NCI-H1092 (cell line): Measurements from ENCODE around the gene HAGHL.

Source experiments
- DNase-seq: peaks from one replicate; lab custom pipeline; 2025; lab: John Stamatoyannopoulos, UW

Gene HAGHL

DNA sequence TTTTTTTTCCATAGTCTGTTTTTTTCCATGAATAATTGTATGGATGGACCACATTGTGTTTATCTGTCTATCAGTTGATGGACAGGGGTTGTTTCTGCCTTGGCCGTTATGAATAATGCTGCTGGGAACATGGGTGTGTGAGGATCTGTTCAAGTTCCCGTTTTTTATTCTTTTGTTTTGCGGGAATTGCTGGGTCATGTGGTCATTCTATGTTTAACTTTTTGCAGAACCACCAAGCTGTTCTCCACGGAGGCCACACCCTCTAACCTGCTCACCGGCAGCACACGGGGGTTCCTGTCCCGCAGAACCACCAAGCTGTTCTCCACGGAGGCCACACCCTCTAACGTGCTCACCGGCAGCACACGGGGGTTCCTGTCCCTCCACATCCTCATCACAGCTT, 27.8 kb downstream of the HAGHL start:
- DNase-seq = no peak

DNA sequence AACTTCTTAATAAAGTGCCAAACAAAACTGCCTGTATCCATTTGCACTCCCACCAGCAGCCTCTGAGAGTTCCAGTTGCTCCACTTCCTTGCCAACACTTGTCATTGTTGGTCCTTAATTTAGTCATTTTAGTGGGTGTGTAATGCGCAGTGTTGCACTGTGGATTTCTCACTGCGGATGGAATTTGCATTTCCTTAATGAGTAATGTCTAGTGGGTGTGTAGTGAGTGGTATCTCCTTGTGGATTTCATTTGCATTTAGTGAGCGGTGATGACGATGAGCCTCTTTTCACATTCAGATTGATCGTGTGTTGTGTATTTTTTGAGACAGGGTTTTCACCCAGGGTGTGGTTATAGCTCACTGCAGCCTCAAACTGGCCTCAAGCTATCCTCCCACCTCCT, 29.5 kb downstream of the HAGHL start:
- DNase-seq = no peak

DNA sequence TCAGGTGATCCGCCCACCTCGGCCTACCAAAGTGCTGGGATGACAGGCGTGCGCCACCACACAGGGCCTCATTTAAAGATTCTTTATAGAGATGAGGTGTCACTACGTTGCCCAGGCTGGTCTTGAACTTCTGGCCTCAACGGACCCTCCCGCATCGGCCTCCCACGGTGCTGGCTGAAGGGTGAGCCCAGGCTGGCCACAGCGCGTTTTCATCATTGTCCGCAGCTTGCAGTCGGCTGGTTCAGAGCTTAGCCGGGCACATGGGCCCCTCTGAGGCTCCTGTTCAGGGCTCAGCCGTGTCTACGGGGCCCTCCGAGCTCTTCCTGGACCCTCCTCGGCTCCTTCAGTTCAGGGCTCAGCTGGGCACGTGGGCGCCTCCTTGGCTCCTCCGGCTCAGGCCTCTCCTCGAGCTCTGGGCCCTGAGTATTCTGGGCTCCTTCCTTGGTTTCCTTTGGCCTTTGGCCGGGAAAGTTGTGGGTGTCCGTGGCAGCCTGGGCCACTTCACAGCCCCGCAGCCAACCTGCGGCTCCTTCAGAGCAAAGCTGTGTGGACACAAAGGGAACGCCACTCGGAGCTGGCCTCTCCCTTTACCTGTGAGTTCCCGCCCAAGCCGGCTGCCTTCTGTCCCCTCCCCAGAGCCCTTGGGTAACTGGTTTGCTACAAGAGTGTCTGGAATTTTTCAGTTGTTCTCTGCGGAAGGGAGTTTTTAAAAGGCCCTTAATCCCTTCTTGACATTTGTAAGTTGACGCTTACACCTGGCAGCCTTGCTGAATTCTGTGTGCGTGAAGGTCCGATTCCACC, 32.4 kb downstream of the HAGHL start:
- DNase-seq = no peak

DNA sequence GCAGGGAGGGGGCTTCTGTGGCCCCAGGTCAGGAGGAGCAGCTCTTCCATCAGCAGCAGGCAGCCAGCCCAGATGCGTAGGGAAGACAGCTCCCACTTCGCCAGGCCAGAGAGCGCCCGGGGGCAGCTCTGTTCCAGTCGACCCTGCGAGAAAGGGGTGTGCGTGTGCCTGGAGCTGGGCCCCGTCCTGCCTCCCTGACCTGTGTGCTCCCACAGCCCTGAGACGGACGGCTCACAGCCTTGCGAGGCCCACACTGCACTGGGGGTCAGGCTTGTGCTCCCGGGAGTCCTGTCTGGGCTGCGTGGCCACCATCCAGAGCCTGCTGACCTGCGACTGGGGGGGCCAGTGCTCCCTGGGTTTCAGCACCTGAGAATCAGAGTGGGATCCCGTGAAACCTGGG, 33.2 kb downstream of the HAGHL start:
- DNase-seq = no peak

DNA sequence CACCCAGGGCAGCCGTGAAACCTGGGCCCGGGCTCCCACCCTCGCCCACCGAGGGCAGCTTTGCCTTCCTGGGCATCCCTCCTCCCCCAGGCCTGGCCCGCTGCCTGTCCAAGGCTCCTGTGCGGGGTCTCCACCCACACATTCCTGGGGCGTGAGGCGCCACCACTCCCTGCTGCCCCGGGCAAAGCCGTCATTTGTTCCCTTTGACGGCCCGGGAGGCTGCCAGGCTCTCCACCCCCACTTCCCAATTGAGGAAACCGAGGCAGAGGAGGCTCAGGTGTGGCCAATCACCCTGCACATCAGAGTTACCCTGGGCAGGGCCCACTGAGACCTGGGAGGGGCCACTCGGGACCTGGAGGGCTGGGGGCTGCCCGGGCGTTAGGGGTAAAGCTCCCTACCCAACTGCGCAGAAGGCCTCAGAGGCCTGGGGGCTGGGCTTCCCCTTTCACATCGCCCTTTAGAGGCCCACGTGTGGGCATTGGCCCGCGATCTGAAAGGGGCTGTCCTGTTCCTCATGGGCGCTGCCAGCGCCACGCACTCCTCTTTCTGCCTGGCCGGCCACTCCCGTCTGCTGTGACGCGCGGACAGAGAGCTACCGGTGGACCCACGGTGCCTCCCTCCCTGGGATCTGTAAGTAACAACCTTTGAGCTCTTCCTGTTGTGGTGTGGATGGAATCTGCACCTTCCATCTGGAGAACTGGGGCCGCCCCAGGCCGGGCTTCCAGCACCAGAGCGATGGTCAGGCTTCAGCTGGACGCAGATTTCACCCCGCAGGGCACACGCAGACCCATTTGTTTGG, 33.8 kb downstream of the HAGHL start, which contains the start of gene MSLN:
MSLN (plus strand) TSS at position 190 of the 799 bp plus-strand sequence. CDS start 1,947 bp downstream, outside the sequence.
- DNase-seq = no peak

DNA sequence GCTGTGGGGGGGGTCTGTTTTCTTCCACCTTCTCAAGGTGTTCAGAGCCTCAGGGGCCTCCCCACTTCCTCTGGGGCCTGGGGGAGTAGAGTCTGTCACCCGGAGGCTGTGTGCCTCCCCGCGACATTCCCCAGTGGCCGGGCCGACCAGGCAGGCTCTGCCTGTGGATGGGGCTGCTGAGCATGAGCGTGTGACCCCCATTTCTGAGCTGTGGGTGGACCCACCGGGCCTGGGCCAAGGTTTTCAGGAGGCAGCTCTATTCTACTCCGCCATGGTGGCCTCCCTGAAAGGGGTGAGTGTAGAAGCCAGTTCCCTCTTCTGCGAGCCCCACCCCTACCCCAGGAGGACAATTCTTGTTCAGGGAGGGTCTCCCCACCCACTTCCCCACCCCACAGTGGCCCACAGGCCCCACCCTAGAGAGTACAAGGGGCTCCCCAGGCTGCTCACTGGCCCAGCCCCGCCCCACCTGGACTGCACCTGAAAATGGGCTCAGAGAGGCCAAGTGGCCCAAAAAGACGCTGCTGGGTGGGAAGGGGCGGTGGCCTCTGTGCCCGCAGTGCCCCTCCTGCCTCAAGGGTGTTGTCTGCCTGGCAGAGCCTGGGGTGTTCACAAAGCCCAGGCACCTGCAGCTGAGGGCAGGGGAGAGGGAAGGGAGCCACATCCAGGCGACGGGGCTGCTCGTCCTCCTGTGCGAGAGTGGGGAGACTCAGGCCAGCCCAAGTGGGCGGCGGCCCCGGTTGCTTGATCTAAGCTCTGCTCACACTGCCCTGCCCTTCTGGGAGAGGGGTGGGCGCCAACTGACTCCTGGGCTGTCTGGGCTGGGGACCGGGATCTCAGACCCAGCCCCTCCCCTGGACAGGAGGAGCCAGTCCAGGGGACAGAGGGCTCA, 35.0 kb downstream of the HAGHL start:
- DNase-seq = no peak

DNA sequence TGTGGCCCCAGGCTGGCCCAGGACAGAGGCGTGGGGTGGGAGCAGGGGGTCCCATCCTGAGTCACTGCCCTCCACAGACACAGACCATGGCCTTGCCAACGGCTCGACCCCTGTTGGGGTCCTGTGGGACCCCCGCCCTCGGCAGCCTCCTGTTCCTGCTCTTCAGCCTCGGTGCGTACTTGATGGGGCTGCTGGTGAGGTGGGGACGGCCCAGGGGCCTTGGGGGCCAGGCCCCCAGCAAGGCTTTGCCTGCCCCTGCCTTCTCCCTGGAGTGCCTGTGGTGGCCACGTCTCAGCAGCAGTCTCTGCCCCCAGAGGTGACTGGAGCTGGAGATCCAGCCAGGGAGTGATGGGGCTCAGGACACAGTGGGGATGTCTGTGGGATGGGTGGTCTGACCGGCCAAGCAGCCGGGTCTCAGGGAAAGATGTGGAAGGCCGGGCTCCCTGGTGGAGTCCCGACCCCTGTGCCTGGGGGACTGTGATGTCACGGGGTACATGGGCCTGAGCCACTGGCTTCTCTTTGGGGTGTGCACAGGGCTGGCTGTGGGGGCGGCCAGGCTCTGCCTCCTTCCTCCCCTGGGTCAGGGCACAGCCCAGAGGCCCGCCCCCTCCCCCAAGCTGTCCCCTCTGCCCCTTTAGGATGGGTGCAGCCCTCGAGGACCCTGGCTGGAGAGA, 35.8 kb downstream of the HAGHL start:
- no peak for DNase-seq

DNA sequence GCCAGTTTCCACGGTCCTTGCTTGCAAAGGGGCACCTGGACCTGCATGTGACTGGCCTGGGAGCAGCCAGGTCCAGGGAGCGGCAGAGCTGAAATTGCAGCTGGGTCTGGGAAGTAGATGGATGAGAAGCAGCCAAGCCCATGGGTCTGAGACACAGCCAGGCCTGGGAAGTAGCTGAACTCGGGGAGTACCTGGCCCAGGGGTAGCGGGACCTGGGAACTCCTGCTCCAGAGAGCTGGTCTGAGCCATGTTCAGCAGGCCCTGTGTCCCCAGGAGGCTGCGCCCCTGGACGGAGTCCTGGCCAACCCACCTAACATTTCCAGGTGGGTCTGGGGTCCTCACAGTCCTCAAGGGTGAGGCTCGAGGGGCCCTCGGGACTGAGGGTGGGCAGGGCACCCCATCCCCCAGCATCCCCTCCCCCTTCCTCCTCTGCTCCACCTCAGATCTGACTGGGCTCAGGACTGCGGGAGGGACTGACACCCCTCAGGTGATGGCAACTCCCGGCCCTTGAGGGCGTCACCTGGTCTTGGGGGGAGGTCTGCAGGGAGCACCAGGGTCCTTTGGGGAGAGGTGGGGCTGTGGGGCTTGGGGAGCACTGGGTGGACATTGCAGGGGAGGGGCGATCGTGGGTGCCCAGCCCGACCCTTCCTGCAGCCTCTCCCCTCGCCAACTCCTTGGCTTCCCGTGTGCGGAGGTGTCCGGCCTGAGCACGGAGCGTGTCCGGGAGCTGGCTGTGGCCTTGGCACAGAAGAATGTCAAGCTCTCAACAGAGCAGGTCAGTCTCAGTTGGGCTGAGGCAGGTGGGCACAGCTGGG, 36.7 kb downstream of the HAGHL start:
- no peak for DNase-seq

DNA sequence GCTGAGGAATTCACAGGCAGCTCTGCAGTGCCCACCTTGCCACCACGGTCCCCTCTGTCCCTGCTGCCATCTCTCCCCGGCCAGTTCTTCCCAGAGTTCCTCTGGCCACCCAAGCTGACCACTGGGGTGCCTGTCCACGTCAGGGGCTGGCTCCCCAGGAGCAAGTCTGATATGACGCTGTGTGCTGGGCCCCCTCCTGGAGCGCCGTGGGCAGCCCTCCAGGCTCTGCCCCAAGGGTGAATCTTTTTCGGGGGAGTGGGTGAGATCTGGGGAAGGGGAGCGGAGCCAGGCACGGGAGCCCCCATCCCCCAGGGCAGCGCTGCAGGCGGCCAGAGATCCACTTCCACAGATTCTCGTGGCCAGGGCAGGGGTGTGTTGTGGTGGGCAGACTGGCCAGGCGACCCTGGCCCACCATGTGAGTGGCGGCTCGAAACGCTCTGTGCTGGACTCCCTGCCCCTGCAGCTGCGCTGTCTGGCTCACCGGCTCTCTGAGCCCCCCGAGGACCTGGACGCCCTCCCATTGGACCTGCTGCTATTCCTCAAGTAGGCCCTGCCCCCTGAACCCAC, 37.4 kb downstream of the HAGHL start:
- no peak for DNase-seq

DNA sequence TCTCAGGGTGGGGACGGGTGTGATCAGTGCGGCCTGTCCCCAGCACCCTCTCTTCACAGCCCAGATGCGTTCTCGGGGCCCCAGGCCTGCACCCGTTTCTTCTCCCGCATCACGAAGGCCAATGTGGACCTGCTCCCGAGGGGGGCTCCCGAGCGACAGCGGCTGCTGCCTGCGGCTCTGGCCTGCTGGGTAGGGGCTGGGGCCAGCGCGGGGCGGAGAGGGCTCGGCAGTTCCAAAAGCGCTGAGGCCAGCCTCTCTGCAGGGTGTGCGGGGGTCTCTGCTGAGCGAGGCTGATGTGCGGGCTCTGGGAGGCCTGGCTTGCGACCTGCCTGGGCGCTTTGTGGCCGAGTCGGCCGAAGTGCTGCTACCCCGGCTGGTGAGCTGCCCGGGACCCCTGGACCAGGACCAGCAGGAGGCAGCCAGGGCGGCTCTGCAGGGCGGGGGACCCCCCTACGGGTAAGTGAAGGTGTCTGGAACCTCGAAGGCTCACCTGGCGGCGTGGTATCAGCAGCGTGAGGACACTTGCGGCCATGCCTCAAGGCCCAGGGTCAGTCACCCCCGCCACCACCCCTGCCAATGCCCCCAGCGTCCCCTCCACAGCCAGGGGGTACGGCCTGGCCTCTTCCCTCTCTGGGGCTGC, 38.1 kb downstream of the HAGHL start:
- no peak for DNase-seq

DNA sequence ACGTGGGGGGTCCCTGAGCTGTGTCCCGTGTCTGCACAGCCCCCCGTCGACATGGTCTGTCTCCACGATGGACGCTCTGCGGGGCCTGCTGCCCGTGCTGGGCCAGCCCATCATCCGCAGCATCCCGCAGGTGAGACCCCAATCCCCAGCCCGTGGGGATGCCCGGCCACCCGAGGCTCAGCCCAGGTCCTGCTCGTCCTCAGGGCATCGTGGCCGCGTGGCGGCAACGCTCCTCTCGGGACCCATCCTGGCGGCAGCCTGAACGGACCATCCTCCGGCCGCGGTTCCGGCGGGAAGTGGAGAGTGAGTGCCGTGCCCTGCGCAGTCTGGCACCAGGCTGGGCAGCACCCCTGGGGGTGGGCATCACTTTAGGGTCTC, 38.6 kb downstream of the HAGHL start:
- no peak for DNase-seq

DNA sequence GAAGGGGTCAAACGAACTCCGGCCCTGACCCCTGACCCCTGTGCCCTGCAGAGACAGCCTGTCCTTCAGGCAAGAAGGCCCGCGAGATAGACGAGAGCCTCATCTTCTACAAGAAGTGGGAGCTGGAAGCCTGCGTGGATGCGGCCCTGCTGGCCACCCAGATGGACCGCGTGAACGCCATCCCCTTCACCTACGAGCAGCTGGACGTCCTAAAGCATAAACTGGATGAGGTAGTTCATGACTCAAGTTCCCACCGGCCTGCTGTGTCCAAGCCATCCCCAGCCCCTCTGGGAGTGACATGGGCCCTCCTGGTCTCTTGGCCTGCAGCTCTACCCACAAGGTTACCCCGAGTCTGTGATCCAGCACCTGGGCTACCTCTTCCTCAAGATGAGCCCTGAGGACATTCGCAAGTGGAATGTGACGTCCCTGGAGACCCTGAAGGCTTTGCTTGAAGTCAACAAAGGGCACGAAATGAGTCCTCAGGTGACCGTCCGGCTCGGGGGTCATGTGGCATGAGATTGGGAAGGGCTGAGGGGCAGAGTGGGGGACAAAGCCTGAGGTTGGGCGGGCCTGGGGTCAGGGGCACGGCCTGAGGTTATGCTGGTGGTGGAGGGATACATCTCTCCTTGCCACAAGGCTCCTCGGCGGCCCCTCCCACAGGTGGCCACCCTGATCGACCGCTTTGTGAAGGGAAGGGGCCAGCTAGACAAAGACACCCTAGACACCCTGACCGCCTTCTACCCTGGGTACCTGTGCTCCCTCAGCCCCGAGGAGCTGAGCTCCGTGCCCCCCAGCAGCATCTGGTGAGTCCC, 39.3 kb downstream of the HAGHL start:
- no peak for DNase-seq

DNA sequence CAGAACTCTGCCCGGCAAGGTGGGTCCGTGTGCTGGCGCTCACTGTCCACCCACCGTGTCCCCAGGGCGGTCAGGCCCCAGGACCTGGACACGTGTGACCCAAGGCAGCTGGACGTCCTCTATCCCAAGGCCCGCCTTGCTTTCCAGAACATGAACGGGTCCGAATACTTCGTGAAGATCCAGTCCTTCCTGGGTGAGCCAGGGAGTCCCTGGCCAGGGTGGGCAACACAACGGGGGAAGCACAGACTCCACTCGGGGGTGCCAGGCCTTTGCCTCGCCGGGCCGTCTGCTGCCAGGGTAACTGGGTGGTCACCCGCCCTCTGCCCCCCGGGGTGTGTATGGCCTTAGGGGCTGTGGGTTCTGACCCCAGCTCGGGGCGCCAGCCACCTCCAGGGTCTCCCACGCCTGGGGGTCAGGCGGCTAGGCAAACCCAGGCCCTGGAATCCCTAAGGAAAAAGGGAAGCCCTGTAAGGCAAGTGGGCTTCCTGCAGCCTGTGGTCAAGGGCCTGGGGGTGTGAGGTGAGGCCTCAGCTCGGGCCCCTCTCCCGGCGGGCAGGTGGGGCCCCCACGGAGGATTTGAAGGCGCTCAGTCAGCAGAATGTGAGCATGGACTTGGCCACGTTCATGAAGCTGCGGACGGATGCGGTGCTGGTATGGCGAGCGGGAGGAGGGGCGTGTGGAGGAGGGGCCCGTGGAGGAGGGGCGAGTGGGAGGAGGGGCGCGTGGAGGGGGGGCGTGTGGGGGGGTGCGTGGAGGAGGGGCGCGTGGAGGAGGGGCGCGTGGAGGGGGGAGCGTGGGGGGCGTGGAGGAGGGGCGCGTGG, 40.1 kb downstream of the HAGHL start:
- DNase-seq = no peak

DNA sequence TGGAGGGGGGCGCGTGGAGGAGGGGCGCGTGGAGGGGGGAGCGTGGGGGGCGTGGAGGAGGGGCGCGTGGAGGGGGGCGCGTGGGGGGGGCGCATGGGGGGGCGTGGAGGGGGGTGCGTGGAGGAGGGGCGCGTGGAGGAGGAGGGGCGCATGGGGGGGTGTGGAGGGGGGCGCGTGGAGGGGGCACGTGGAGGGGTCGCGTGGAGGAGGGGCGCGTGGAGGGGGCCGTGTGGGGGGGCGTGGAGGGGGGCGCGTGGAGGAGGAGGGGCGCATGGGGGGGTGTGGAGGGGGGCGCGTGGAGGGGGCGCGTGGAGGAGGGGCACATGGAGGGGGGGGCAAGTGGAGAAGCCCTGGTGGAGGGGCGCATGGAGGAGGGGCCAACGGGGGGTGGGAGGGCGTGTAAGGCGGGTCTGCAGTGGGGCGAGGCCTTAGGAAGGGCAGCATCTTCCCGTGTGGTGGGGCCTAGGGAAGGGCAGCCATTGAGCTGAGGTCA, 40.9 kb downstream of the HAGHL start:
- no peak for DNase-seq

DNA sequence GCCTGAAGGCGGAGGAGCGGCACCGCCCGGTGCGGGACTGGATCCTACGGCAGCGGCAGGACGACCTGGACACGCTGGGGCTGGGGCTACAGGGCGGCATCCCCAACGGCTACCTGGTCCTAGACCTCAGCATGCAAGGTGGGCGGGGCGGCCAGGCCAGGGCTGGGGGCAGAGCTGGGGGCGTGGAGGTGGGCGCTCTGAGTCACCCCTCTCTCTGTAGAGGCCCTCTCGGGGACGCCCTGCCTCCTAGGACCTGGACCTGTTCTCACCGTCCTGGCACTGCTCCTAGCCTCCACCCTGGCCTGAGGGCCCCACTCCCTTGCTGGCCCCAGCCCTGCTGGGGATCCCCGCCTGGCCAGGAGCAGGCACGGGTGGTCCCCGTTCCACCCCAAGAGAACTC, 41.5 kb downstream of the HAGHL start:
- no peak for DNase-seq

DNA sequence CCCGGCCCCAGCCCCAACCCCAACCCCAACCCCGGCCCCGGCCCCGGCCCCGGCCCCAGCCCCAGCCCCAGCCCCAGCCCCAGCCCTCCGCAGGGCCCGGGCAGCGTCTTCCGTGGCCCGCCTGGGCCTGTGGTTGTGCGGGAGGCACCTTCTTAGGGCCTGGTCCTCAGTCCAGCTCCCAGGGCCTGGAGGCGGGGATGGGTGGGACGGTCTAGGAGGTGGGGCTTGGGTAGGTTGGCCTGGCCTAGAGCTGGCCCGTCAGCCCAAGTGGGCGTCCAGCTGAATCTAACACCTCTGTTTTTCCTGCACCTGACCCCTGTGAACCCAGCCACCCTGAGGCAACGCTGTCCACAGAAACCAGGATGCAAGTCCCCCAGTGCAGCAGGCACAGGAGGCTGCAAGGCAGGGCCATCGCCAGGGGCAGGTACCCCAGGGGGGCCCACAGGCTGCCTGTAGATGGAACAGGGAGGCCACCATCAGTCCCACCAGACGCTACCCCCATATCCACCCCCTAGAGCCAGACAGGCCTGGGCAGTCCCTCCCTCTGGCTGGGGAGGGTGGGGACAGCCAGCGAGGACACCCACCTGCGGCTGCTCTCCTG, 42.4 kb downstream of the HAGHL start:
- no peak for DNase-seq

DNA sequence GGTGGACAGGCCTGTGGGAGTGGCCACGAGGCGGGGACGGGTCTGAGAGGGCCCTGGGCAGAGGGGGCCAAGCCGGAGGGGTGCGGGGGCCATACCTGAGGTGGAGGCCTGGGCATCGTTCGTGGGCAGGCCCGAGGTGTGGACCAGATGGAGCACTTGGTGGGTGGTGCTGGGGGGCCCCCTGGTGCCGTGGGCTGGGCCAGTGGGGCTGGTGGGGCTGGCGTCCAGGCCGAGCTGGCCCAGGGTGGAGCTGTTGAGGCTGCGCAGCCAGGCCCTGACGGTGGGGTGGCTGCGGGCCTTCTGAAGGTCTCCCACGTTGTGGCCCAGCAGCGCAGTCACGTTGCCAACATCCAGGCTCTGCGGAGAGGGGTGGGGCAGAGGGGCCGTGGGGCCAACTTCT, 43.0 kb downstream of the HAGHL start:
- DNase-seq = no peak

DNA sequence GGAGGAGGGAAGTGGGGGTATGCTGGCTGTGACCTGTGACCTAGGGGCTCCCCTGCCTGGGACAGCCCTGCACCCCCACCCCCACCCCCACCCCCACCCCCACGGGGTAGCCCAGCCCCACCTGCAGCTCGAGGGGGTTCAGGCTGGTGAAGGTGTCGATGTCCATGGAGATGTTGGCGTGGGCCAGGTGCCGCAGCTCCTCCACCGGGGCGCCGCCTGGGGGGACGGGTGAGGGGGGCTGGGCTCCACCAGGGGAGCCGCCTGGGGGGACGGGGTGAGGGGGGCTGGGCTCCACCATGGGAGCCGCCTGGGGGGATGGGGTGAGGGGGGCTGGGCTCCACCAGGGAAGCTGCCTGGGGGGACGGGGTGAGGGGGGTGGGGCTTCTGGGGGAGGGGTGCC, 43.5 kb downstream of the HAGHL start:
- no peak for DNase-seq
